IPS DF 4.7 (cell line): ENCODE data around the gene ATP2B2.
"Not testable (repeated sequence)": the region's sequence is repeated elsewhere in the genome, so short reads cannot be mapped to it uniquely, and the experiment has no call there.

Experiments
- DNase-seq: peaks from one replicate; pipeline ENCODE4 v3.0.0-alpha.2; 2013; ENCODE audit warnings: low spot score; ENCODE audit errors: extremely low read depth

Gene ATP2B2

GRCh38 chr3:10306156-10306555, 199.2 kb downstream of the ATP2B2 start:
- no peak for DNase-seq

GRCh38 chr3:10305331-10305902, 200.0 kb downstream of the ATP2B2 start:
- DNase-seq = no peak

- no peak for DNase-seq
Observed at GRCh38 chr3:10304905-10305304, 200.5 kb downstream of the ATP2B2 start.

- DNase-seq = no peak
Observed at GRCh38 chr3:10303785-10304184, 201.6 kb downstream of the ATP2B2 start.

GRCh38 chr3:10303105-10303504, 202.3 kb downstream of the ATP2B2 start:
- DNase-seq = no peak

GRCh38 chr3:10300087-10300486, 205.3 kb downstream of the ATP2B2 start:
- DNase-seq = no peak

- DNase-seq = no peak
Observed at GRCh38 chr3:10299679-10300078, 205.7 kb downstream of the ATP2B2 start.

- DNase-seq = no peak
Observed at GRCh38 chr3:10299175-10299574, 206.2 kb downstream of the ATP2B2 start.

- DNase-seq = not testable (repeated sequence)
Observed at GRCh38 chr3:10298064-10298463, 207.3 kb downstream of the ATP2B2 start.

GRCh38 chr3:10294030-10294586, 211.3 kb downstream of the ATP2B2 start:
- DNase-seq = no peak

- no peak for DNase-seq
Observed at GRCh38 chr3:10292505-10293419, 212.6 kb downstream of the ATP2B2 start, which contains the start of gene GHRL. GHRL (minus strand) TSS chr3:10292947; CDS start chr3:10290180, 2,767 bp downstream.

- no peak for DNase-seq
Observed at GRCh38 chr3:10291641-10292040, 213.7 kb downstream of the ATP2B2 start.

GRCh38 chr3:10290481-10291176, 214.8 kb downstream of the ATP2B2 start:
- DNase-seq = no peak

GRCh38 chr3:10289787-10290355, 215.5 kb downstream of the ATP2B2 start:
- no peak for DNase-seq

- DNase-seq = no peak
Observed at GRCh38 chr3:10289077-10289476, 216.3 kb downstream of the ATP2B2 start.

- DNase-seq = no peak
Observed at GRCh38 chr3:10288575-10288960, 216.8 kb downstream of the ATP2B2 start.

- DNase-seq = no peak
Observed at GRCh38 chr3:10287936-10288574, 217.3 kb downstream of the ATP2B2 start.

GRCh38 chr3:10286596-10287295, 218.6 kb downstream of the ATP2B2 start:
- peak; percentile 93 for DNase-seq

GRCh38 chr3:10286133-10286524, 219.3 kb downstream of the ATP2B2 start:
- DNase-seq = no peak
